ENCODE measurements around the gene TET2. TPM values are rescaled to one million over a fixed set of nuclear protein-coding genes. Genes with fewer than 3 reads are reported as not detected.

TET2 gene
- total RNA-seq, 4 donors from 2014 or later = 27.4 to 40.5 (median 32.4) TPM

- intact Hi-C loops (cut with DNase I) = no loop called here
- H3K4me1 ChIP-seq = peaks cover 21 to 46% of the 10 kb centered on the region in 2 donors
These were observed 47.9 kb downstream of the TET2 start for GRCh38 chr4:105194328-105195231.

DNA sequence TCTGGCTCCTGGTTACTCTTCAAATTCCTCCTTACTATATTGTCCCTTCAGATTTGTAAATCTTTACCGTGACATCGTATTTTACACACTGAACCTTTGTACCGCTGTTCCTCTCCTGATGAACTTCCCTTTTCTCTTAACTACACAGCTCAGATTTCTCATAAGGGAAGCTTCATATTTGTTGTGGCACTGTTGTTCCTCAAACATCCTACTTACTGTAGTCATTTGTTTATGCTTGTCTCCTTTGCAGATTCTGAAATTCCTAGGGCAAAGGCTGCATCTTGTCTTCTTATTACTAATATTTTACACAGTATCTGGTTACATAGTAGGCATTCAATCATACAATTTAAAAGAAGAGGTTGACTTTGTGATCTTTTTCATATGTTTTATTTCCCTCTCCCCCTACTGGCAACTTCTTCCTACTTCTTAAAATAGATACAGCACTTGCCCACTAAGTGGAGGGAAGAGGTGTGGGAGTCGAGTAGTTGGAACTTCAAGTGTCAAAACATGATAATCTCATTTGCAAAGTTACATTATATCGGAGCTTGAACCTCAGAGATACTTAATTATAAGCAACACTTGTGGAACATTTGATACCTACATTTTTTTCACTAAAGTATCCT is 50.0 kb downstream of the TET2 start:
- no peaks in the 10 kb centered on the region for H3K36me3 ChIP-seq
- no peak for TF ChIP-seq POLR2A (IDR thresholded peaks at IDR 0.05)
- TF ChIP-seq CTCF (IDR thresholded peaks at IDR 0.05) = peak in 2 of 6 experiments; percentile 24 to 29
- H3K4me3 ChIP-seq (replicated peaks in 1 of 3) = no peak overlapping the region
- no peak overlapping the region for H3K27ac ChIP-seq
- 73 to 79% methylated on average over 5 of the region's 5 CpGs for WGBS, 2 donors
- H3K27me3 ChIP-seq = no peaks in the 10 kb centered on the region
- H3K4me1 ChIP-seq = peaks cover 18 to 26% of the 10 kb centered on the region in 2 donors
- no peaks in the 10 kb centered on the region for H3K9me3 ChIP-seq
- DNase-seq = no peak
- intact Hi-C loops (cut with DNase I) = no loop called here

More at GRCh38 chr4:105194328-105195231, 47.9 kb downstream of the TET2 start:
- H3K36me3 ChIP-seq = no peaks in the 10 kb centered on the region
- no peaks in the 10 kb centered on the region for H3K9me3 ChIP-seq
- no peak overlapping the region for H3K4me3 ChIP-seq (replicated peaks in 1 of 3)
- H3K27me3 ChIP-seq = no peaks in the 10 kb centered on the region
- DNase-seq = no peak
- TF ChIP-seq CTCF (IDR thresholded peaks at IDR 0.05) (no peak), POLR2A (IDR thresholded peaks at IDR 0.05) (no peak)
- no peak overlapping the region for H3K27ac ChIP-seq

DNA sequence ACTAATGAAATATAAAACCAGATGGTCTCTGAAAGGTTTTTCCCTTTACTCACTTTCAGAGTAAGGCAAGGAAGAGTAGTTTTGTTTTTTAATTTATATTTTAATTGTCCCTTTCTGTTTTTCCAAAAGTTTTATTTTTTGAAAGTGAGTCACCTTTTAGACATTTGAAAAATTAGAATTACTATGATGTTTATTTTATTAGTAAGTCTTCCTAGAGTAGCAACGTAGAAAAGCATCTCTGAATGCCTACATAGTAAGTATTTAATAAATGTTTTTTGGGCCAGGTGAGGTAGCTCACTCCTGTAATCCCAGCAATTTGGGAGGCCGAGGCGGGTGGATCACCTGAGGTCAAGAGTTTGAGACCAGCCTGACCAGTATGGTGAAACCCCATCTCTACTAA is 51.1 kb downstream of the TET2 start:
- intact Hi-C loops (cut with DNase I) = no loop called here
- no peak for DNase-seq
- no peaks in the 10 kb centered on the region for H3K27me3 ChIP-seq
- no peak overlapping the region for H3K4me3 ChIP-seq (replicated peaks in 1 of 3)
- H3K9me3 ChIP-seq = no peaks in the 10 kb centered on the region
- no peak for TF ChIP-seq POLR2A (IDR thresholded peaks at IDR 0.05)
- no peaks in the 10 kb centered on the region for H3K36me3 ChIP-seq
- 93 to 94% methylated on average over 3 of the region's 3 CpGs for WGBS, 2 donors
- peaks cover 8 to 14% of the 10 kb centered on the region in 2 donors for H3K4me1 ChIP-seq
- H3K27ac ChIP-seq = no peak overlapping the region

- Histone ChIP-seq H3K4me3 (replicated peaks in 1 of 3) (no peak overlapping the region), H3K36me3 (no peaks in the 10 kb centered on the region), H3K4me1 (peaks cover under 1 to 10% of the 10 kb centered on the region in 2 donors), H3K9me3 (no peaks in the 10 kb centered on the region), H3K27ac (no peak overlapping the region), H3K27me3 (no peaks in the 10 kb centered on the region)
- TF ChIP-seq POLR2A (IDR thresholded peaks at IDR 0.05) = no peak
- TF ChIP-seq CTCF (IDR thresholded peaks at IDR 0.05) = no peak
- WGBS, 2 donors = 81 to 87% methylated on average over 2 of the region's 2 CpGs
- intact Hi-C loops (cut with DNase I) = no loop called here
- DNase-seq = no peak
These were observed 51.9 kb downstream of the TET2 start for GRCh38 chr4:105198541-105198940.

- Histone ChIP-seq H3K4me1 (peaks cover 0 to 9% of the 10 kb centered on the region in 2 donors), H3K9me3 (no peaks in the 10 kb centered on the region), H3K36me3 (no peaks in the 10 kb centered on the region), H3K27ac (no peak overlapping the region), H3K27me3 (no peaks in the 10 kb centered on the region), H3K4me3 (replicated peaks in 1 of 3) (no peak overlapping the region)
- TF ChIP-seq CTCF (IDR thresholded peaks at IDR 0.05) = no peak
- DNase-seq = no peak
- intact Hi-C loops (cut with DNase I) = no loop called here
- WGBS, 2 donors = 74 to 81% methylated on average over 3 of the region's 3 CpGs
These were observed 59.5 kb downstream of the TET2 start for GRCh38 chr4:105206214-105206613.
